Dendritic cell treated with granulocyte-macrophage colony-stimulating factor and Interleukin-4, amounts not matched to agents 40 ng/mL and 50 ng/mL, for 4 days (primary cell): ENCODE measurements around the gene PTEN.
"Not testable (repeated sequence)": the region's sequence is repeated elsewhere in the genome, so short reads cannot be mapped to it uniquely, and the experiment has no call there.

Experiments
- H3K27ac Mint-ChIP-seq: one replicate; pipeline ENCODE4 v1.8.0; 2022; ENCODE audit warnings: mild to moderate bottlenecking, mixed read lengths
- H3K27me3 Mint-ChIP-seq: one replicate; pipeline ENCODE4 v1.8.0; 2022; ENCODE audit warnings: mild to moderate bottlenecking, mixed read lengths
- H3K36me3 Mint-ChIP-seq: one replicate; pipeline ENCODE4 v1.8.0; 2022; ENCODE audit warnings: low read depth, mixed read lengths
- H3K4me1 Mint-ChIP-seq: one replicate; pipeline ENCODE4 v1.8.0; 2022; ENCODE audit warnings: low read depth, mixed read lengths
- H3K4me3 Mint-ChIP-seq: one replicate; pipeline ENCODE4 v1.8.0; 2022; ENCODE audit warnings: mild to moderate bottlenecking, moderate library complexity, mixed read lengths
- H3K9me3 Mint-ChIP-seq: one replicate; pipeline ENCODE4 v1.8.0; 2022; ENCODE audit warnings: mixed read lengths
- intact Hi-C: fragments of 100-400 bp; cut with micrococcal nuclease; formaldehyde crosslinking; loops from one replicate; pipeline ENCODE4 v1.15.0; 2022

Gene PTEN

DNA sequence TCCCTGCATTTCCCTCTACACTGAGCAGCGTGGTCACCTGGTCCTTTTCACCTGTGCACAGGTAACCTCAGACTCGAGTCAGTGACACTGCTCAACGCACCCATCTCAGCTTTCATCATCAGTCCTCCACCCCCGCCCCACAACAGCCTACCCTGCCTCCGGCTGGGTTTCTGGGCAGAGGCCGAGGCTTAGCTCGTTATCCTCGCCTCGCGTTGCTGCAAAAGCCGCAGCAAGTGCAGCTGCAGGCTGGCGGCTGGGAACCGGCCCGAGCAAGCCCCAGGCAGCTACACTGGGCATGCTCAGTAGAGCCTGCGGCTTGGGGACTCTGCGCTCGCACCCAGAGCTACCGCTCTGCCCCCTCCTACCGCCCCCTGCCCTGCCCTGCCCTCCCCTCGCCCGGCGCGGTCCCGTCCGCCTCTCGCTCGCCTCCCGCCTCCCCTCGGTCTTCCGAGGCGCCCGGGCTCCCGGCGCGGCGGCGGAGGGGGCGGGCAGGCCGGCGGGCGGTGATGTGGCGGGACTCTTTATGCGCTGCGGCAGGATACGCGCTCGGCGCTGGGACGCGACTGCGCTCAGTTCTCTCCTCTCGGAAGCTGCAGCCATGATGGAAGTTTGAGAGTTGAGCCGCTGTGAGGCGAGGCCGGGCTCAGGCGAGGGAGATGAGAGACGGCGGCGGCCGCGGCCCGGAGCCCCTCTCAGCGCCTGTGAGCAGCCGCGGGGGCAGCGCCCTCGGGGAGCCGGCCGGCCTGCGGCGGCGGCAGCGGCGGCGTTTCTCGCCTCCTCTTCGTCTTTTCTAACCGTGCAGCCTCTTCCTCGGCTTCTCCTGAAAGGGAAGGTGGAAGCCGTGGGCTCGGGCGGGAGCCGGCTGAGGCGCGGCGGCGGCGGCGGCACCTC is at the start of gene PTEN, which contains the start of gene KLLN:
TSS of gene PTEN (plus strand) at position 573 of the 891 bp plus-strand sequence. CDS start 845 bp downstream, outside the sequence.
TSS of gene KLLN (minus strand) at position 481 of the 891 bp plus-strand sequence. CDS start 1,046 bp downstream, outside the sequence.
- Mint-ChIP-seq H3K27me3 (no peaks in the 10 kb centered on the region), H3K4me3 (peak within 1 kb of the TSS; percentile 99), H3K36me3 (peaks cover 43% of the 10 kb centered on the region), H3K9me3 (no peaks in the 10 kb centered on the region), H3K27ac (peak within 1 kb of the TSS; percentile 96), H3K4me1 (peaks cover 28% of the 10 kb centered on the region)
- intact Hi-C loops, result loop anchor here (2.0 to 5.0 kb wide), 4 partner anchors 204 to 689 kb away; no protein-coding TSS in a partner anchor

DNA sequence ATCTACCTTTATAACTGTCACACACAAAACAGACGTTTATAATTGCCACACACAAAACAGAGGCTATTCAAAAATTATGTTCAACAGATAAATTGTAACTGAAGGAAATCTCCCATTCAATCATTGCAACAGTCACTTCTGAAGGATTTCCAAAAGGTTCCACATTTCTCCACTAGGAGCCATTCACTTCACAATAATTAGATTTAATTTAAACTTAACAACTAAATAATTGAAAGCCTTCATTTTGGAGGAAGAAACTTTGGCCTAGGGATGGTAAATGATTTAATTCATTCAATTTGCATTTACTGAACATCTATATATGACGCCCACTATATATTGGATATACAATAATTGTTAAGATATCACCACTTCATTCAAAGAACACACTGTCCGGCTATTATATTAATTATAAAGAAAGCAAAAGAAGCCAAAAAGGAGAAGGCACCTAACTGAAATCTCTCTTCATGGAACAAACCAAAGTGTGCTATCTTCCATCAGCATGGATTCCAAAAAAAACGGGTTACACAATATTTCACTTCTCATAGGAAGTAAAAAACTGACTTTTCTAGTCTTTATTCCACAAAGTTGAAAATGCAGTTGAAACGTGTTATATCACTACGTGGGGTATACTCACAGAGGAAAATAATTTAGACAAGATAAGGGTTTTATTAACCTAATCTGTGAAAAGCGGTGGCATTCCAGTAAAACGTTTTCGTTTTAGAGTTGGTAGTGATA is 47.1 kb upstream of the PTEN start:
- no peaks in the 10 kb centered on the region for H3K27me3 Mint-ChIP-seq
- intact Hi-C loops, result no loop called here
- peaks cover 21% of the 10 kb centered on the region for H3K36me3 Mint-ChIP-seq
- H3K9me3 Mint-ChIP-seq, result no peaks in the 10 kb centered on the region
- H3K27ac Mint-ChIP-seq, result no peak overlapping the region
- no peak overlapping the region for H3K4me3 Mint-ChIP-seq
- peaks cover 19% of the 10 kb centered on the region for H3K4me1 Mint-ChIP-seq

DNA sequence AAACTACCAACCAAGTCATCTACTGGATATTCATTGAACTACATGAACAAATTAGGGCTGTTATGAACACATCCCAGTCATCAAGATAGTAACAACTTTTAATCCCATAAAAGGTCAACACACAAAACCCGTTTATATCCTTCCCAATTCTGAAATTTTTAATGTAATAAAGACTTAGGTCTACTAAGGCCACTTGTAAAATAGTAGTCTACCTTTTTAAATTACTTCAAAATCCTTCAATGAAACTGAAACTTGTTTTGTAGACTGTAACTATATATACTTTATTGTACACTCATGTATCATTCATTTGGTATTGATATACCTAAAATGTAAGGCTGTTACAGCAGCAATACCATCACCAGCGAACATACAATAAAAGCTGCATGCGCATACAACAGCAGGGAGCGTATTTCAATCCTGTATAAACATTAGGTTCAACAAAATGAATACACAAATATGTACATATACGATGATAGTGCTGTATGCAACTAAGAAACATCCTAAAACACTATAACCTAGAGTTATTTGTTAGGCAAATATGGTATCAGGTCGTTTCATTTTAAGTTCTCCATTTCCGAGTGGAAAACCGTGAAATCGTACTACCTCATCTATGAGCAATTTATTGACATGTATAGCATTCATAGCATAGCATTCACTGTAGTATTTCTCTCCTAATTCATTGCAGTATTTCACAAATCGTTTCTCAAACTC is 46.4 kb upstream of the PTEN start:
- peak overlapping the region; percentile 96 for H3K4me3 Mint-ChIP-seq
- peaks cover 19% of the 10 kb centered on the region for H3K4me1 Mint-ChIP-seq
- intact Hi-C loops, result no loop called here
- H3K27ac Mint-ChIP-seq, result peak overlapping the region; percentile 92
- no peaks in the 10 kb centered on the region for H3K27me3 Mint-ChIP-seq
- H3K9me3 Mint-ChIP-seq, result no peaks in the 10 kb centered on the region
- peaks cover 13% of the 10 kb centered on the region for H3K36me3 Mint-ChIP-seq

DNA sequence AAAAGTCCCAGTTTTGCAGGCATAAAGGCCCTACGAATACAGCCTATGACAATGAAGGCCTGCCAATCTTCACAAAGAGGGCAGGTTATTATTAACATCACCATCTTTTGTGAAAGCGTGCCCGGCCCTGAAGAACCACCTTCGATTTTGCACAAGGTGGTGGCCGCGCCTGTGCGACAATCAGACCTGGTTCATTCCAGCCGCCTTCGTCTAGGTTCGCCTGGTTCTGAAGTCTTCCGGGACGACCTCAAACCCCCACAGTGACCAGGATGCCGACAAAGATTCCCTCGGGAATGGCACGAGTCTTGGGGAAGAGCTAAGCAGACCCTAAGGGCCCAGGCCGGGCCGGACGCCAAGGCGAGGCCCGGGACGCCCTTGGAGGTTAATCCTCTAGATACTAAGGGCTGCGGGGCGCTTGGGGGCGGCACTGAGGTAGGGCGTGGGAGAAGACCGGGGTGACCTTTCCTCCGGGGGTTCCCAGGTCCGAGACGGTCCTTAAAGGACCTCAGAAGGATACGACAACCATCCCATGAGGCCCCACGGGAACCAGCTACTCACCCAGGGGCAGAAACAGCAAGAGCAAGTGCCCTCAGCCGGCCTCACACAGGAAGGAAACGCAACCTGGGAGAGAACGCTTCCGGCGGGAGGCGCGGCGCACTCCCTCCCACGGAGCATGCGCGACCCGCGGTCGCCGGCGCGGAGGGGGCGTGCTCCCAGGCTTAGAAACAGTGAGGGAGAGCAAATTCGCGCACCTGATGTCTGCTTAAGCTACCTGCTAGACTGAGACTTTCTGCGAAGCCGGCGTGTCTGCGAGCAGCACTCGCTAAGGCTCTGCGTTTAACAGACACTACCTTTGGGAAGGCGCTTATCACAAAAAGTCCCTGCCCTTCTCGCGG is 45.6 kb upstream of the PTEN start, which contains the start of gene ATAD1:
TSS of gene ATAD1 (minus strand) at position 618 of the 896 bp plus-strand sequence. CDS start 3,627 bp downstream, outside the sequence.
- Mint-ChIP-seq H3K9me3 (no peaks in the 10 kb centered on the region), H3K27me3 (no peaks in the 10 kb centered on the region), H3K4me1 (peaks cover 19% of the 10 kb centered on the region), H3K27ac (peak within 1 kb of the TSS; percentile 92), H3K4me3 (peak within 1 kb of the TSS; percentile 96), H3K36me3 (peaks cover 7% of the 10 kb centered on the region)
- intact Hi-C loops, result no loop called here

DNA sequence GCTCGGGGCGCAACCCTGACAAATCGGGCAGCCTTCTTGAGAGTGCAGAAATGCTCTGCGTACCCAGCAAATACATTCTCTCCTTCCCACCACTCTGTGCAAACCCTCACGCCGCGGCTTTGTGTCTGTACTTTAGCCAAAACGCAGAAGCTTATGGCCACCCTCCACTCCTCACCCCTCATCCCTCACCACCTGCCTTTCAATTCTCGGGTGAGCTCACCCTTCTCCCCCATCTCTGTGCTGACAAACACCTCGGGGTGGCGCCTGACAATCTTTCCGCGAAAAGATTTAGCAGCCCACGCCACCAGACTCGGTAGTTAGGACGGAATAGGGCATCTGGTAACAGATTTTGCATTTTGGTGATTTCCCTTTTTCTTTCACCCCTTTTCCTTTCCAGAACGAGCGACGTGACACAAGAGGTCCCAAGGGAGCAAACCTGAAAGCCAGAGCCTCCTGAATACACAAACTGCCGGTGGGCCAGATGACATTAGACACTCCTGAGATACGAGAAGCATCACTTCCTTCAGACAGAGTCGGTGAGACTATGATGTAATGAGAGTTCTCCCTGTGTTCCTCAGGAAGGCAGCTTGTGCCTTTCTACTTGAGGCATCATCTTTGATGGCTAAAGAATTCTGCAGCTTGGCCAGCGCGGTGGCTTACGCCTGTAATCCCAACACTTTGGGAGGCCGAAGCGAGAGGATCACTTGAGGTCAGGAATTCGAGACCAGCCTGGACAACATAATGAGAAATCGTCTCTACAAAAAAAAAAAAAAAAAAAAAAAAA is 44.7 kb upstream of the PTEN start:
- no peaks in the 10 kb centered on the region for H3K9me3 Mint-ChIP-seq
- no peaks in the 10 kb centered on the region for H3K27me3 Mint-ChIP-seq
- H3K4me3 Mint-ChIP-seq, result peak overlapping the region; percentile 96
- peaks cover 7% of the 10 kb centered on the region for H3K36me3 Mint-ChIP-seq
- intact Hi-C loops, result no loop called here
- peaks cover 19% of the 10 kb centered on the region for H3K4me1 Mint-ChIP-seq
- H3K27ac Mint-ChIP-seq, result peak overlapping the region; percentile 92

DNA sequence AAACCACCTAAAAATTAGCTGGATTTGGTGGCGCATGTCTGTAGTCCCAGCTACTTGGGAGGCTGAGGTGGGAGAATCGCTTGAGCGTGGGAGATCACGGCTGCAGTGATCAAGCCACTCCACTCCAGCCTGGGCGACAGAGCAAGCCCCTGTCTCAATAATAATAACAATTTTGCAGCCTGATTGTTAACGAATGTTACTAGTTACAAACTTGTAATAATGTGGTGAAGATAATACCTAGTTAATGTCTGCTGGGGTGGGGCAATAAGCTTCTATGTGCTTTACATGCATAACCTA is 44.2 kb upstream of the PTEN start:
- no peaks in the 10 kb centered on the region for H3K9me3 Mint-ChIP-seq

DNA sequence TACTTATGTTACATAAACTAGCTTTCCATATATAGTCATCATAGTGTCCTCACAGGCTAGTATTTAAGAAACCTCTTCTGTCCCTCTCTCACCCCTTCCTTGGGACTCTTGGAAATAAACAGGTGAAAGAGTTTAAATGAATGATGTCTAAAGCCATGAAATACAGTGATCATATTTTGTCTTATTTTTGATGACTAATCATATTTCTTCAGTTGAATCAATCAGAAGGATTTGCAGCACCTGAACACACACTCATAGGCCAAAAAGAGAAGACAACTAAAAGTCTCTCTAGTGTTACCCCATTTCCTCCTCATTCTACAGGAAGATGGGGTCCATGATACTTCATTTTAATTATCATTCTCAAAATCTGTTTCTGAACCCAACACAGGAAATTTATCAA is 36.8 kb upstream of the PTEN start:
- no peaks in the 10 kb centered on the region for H3K36me3 Mint-ChIP-seq
- intact Hi-C loops, result no loop called here

More for the DNA sequence above, 44.2 kb upstream of the PTEN start:
- no peak overlapping the region for H3K27ac Mint-ChIP-seq
- peaks cover 7% of the 10 kb centered on the region for H3K36me3 Mint-ChIP-seq
- H3K4me3 Mint-ChIP-seq, result no peak overlapping the region
- intact Hi-C loops, result no loop called here
- no peaks in the 10 kb centered on the region for H3K27me3 Mint-ChIP-seq
- peaks cover 19% of the 10 kb centered on the region for H3K4me1 Mint-ChIP-seq

DNA sequence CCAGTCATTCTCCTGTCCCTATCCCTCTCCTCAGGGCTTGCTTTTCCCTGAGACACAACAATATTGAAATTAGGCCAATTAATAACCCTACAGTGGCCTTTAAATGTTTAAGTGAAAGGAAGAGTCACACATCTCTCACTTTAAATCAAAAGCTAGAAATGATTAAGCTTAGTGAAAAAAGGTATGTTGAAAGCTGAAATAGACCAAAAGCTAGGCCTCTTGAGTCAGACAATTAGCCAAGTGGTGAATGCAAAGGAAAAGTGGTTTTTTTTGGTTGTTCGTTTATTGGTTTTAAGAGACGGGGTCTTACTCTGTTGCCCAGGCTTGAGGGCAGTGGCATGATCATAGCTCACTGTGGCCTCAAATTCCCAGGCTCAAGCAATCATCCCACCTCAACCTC is 35.7 kb upstream of the PTEN start:
- no peaks in the 10 kb centered on the region for H3K4me1 Mint-ChIP-seq
- H3K27me3 Mint-ChIP-seq, result no peaks in the 10 kb centered on the region
- H3K9me3 Mint-ChIP-seq, result no peaks in the 10 kb centered on the region
- intact Hi-C loops, result no loop called here
- no peak overlapping the region for H3K27ac Mint-ChIP-seq
- H3K36me3 Mint-ChIP-seq, result no peaks in the 10 kb centered on the region
- no peak overlapping the region for H3K4me3 Mint-ChIP-seq

More for the DNA sequence above, 36.8 kb upstream of the PTEN start:
- H3K4me3 Mint-ChIP-seq, result no peak overlapping the region
- H3K4me1 Mint-ChIP-seq, result no peaks in the 10 kb centered on the region
- no peaks in the 10 kb centered on the region for H3K27me3 Mint-ChIP-seq
- no peak overlapping the region for H3K27ac Mint-ChIP-seq
- no peaks in the 10 kb centered on the region for H3K9me3 Mint-ChIP-seq

DNA sequence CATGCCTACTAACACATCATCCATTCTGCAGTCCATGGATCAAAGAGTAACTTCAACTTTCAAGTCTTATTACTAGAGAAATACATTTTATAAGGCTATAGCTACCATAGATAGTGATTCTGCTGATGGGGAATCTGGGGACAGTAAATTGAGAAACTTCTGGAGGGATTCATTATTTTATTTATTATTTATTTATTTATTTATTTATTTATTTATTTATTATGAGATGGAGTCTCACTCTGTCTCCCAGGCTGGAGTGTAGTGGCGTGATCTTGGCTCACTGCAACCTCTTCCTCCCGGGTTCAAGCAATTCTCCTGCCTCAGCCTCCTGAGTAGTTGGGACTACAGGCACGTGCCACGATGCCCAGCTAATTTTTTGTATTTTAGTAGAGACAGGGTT is 34.4 kb upstream of the PTEN start:
- H3K27ac Mint-ChIP-seq, H3K4me1 Mint-ChIP-seq, H3K36me3 Mint-ChIP-seq, H3K27me3 Mint-ChIP-seq, intact Hi-C loops, H3K9me3 Mint-ChIP-seq, H3K4me3 Mint-ChIP-seq: not testable (repeated sequence)

DNA sequence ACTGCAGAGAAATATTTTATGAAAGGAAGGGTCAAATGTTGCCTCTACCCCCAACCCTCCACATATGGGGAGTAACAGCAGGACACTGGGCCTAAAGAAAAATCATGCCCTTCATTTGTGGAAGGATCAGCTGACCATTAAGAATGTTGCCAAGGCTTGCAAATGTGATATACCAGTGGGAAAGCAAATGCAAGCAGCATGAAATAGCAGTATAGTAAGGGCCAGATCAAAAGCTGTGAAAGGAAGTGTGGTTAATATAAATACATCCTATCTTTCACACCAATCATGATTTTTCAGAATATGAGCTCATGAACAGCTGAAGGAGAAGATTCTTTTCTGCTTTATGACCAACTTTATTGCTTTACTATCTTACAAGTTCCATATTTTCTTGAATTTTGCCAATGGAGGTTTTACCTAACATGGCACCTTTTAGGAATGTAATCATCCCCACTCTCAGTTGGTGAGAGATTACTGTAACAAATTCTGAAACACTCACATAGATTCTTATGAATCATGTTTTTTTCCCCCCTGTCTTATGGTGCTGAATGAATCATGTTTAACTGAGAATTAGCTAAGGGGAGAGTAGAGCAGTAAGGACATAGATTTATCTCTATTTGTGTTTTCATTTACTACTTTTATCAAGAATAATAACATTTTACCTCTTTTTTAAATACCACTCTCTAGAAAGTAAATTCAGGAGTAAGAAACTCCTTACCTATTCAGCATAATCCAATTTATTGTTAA is 33.3 kb upstream of the PTEN start:
- Mint-ChIP-seq H3K36me3 (no peaks in the 10 kb centered on the region), H3K27me3 (no peaks in the 10 kb centered on the region), H3K9me3 (no peaks in the 10 kb centered on the region), H3K27ac (no peak overlapping the region), H3K4me3 (no peak overlapping the region), H3K4me1 (no peaks in the 10 kb centered on the region)
- intact Hi-C loops, result no loop called here

DNA sequence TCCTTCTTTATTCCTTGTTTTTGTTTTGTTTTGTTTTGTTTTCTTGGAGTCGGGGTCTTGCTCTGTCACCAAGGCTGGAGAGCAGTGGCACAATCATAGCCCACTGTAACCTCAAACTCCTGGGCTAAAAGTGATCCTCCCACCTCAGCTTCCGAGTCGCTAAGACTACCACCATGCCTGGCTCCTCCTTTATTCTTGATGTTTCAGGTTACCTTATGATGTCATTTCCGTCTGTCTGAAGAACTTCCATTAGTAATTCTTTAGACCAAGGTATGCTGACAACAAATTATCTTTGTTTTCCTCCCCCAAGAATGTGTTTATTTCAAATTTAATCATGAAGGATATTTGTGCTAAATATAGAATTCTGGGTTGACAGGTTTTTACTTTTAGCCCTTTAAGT is 27.3 kb upstream of the PTEN start:
- H3K9me3 Mint-ChIP-seq, result no peaks in the 10 kb centered on the region
- intact Hi-C loops, result no loop called here

DNA sequence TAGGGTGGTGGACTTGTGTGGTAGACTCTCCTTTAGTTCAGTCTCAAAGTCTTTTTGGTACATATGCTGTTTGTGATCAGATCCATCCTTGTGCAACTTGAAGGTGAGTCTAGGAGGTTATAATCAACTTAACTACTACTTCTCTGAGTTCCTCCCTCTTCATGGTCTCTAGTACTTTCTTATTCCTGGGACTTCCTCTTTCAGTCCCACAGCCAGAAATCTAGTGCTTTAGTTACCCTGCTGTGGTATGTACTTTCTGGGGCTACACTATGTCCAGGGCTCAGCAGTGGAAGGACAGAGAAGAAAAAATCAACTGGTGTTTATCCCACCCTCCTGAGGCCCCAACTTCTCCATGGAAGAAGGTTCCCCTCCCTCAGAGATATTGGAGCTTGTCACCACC is 26.0 kb upstream of the PTEN start:
- Mint-ChIP-seq H3K27ac (peak overlapping the region; percentile 32), H3K4me3 (no peak overlapping the region)

More for the DNA sequence above, 27.3 kb upstream of the PTEN start:
- no peak overlapping the region for H3K4me3 Mint-ChIP-seq
- no peak overlapping the region for H3K27ac Mint-ChIP-seq
- peaks cover 6% of the 10 kb centered on the region for H3K4me1 Mint-ChIP-seq
- no peaks in the 10 kb centered on the region for H3K27me3 Mint-ChIP-seq
- no peaks in the 10 kb centered on the region for H3K36me3 Mint-ChIP-seq

More for the DNA sequence above, 26.0 kb upstream of the PTEN start:
- peaks cover 6% of the 10 kb centered on the region for H3K4me1 Mint-ChIP-seq
- H3K9me3 Mint-ChIP-seq, result no peaks in the 10 kb centered on the region
- H3K36me3 Mint-ChIP-seq, result no peaks in the 10 kb centered on the region
- intact Hi-C loops, result no loop called here
- H3K27me3 Mint-ChIP-seq, result no peaks in the 10 kb centered on the region
